Measurements from ENCODE around the gene CAMK1D.

DNA sequence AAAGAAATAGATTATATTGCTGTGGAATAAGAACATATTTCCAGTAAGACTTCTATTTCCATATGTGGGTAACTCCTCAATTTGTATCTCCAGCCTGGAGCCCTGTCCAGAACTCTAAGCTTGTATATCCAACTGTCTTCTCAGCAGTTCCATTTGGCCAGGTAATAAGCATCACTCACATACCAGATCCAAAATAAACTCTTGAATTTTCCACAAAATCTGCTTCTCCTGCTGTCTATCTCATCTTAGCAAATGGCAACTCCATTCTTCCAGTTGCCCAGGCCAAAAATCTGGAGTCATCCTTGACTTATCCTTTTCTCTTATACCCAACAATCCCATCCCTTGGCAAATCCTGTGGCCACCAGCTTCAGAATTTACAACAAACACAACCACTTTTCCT, 325.8 kb downstream of the CAMK1D start:
- TF ChIP-seq, protein P1, sequence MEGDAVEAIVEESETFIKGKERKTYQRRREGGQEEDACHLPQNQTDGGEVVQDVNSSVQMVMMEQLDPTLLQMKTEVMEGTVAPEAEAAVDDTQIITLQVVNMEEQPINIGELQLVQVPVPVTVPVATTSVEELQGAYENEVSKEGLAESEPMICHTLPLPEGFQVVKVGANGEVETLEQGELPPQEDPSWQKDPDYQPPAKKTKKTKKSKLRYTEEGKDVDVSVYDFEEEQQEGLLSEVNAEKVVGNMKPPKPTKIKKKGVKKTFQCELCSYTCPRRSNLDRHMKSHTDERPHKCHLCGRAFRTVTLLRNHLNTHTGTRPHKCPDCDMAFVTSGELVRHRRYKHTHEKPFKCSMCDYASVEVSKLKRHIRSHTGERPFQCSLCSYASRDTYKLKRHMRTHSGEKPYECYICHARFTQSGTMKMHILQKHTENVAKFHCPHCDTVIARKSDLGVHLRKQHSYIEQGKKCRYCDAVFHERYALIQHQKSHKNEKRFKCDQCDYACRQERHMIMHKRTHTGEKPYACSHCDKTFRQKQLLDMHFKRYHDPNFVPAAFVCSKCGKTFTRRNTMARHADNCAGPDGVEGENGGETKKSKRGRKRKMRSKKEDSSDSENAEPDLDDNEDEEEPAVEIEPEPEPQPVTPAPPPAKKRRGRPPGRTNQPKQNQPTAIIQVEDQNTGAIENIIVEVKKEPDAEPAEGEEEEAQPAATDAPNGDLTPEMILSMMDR (IDR thresholded peaks at IDR 0.05; ENCODE audit: low read length): no peak
- TF ChIP-seq EZH2 (optimal IDR thresholded peaks at IDR 0.05; ENCODE audit: low read depth, low read length): no peak
- no peak for TF ChIP-seq EZH2phosphoT487 (IDR thresholded peaks at IDR 0.05; ENCODE audit: low read length)
